ENCODE results near the gene VWA8.

- TF ChIP-seq POLR2AphosphoS5 (IDR thresholded peaks at IDR 0.05; ENCODE audit: low read depth, low read length) (no peak), FOXP2 (optimal IDR thresholded peaks at IDR 0.05; ENCODE audit: borderline replicate concordance, extremely low read depth, extremely low read length, insufficient read depth) (no peak), TAF1 (IDR thresholded peaks at IDR 0.05; ENCODE audit: borderline replicate concordance, insufficient read depth, low read length) (no peak)
- TF ChIP-seq, protein P1, sequence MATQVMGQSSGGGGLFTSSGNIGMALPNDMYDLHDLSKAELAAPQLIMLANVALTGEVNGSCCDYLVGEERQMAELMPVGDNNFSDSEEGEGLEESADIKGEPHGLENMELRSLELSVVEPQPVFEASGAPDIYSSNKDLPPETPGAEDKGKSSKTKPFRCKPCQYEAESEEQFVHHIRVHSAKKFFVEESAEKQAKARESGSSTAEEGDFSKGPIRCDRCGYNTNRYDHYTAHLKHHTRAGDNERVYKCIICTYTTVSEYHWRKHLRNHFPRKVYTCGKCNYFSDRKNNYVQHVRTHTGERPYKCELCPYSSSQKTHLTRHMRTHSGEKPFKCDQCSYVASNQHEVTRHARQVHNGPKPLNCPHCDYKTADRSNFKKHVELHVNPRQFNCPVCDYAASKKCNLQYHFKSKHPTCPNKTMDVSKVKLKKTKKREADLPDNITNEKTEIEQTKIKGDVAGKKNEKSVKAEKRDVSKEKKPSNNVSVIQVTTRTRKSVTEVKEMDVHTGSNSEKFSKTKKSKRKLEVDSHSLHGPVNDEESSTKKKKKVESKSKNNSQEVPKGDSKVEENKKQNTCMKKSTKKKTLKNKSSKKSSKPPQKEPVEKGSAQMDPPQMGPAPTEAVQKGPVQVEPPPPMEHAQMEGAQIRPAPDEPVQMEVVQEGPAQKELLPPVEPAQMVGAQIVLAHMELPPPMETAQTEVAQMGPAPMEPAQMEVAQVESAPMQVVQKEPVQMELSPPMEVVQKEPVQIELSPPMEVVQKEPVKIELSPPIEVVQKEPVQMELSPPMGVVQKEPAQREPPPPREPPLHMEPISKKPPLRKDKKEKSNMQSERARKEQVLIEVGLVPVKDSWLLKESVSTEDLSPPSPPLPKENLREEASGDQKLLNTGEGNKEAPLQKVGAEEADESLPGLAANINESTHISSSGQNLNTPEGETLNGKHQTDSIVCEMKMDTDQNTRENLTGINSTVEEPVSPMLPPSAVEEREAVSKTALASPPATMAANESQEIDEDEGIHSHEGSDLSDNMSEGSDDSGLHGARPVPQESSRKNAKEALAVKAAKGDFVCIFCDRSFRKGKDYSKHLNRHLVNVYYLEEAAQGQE (IDR thresholded peaks at IDR 0.05; ENCODE audit: insufficient read depth in 1 of 2, low read depth in 2 of 2, low read length in 2 of 2): no peak
These were observed 140.2 kb downstream of the VWA8 start for GRCh38 chr13:41820581-41821237.
